MM.1S (cell line): Measurements from ENCODE around the gene THADA.

Experiments
- DNase-seq: peaks from one replicate; pipeline ENCODE4 v3.0.0-alpha.2; 2015
- H2AFZ ChIP-seq: fragments of 300-600 bp; sonication (generic); 2 replicates; pipeline ENCODE4 v1.6.0; 2016; ENCODE audit warnings: antibody characterized with exemption, low read length
- H3F3A ChIP-seq: fragments of 300-600 bp; sonication (generic); 2 replicates; pipeline ENCODE4 v1.6.1; 2016; ENCODE audit warnings: mild to moderate bottlenecking, antibody characterized with exemption, low read length, moderate library complexity, mixed read lengths; ENCODE audit not compliant: insufficient read depth
- H3K27ac ChIP-seq: fragments of 300-600 bp; sonication (generic); 2 replicates; pipeline ENCODE4 v1.5.1; 2016; ENCODE audit warnings: mild to moderate bottlenecking, low read length
- H3K27me3 ChIP-seq: fragments of 300-600 bp; sonication (generic); replicated peaks from 2 replicates; pipeline ENCODE4 v1.6.0; 2016; ENCODE audit warnings: low read length; ENCODE audit not compliant: insufficient read depth
- H3K36me3 ChIP-seq: fragments of 300-600 bp; sonication (generic); replicated peaks from 2 replicates; pipeline ENCODE4 v1.6.1; 2016; ENCODE audit warnings: mild to moderate bottlenecking, low read length, mixed read lengths; ENCODE audit not compliant: insufficient read depth
- H3K4me1 ChIP-seq: fragments of 300-600 bp; sonication (generic); 2 replicates; pipeline ENCODE4 v1.6.1; 2016; ENCODE audit warnings: low read length, mixed read lengths
- H3K4me2 ChIP-seq: fragments of 300-600 bp; sonication (generic); 2 replicates; pipeline ENCODE4 v1.6.0; 2016; ENCODE audit warnings: low read depth, low read length
- H3K4me3 ChIP-seq: fragments of 300-600 bp; sonication (generic); 2 replicates; pipeline ENCODE4 v1.5.1; 2016; ENCODE audit warnings: low read length, mixed read lengths
- H3K79me2 ChIP-seq: fragments of 300-600 bp; sonication (generic); 2 replicates; pipeline ENCODE4 v1.6.1; 2016; ENCODE audit warnings: mixed run types, low read length, mixed read lengths
- H3K9ac ChIP-seq: fragments of 300-600 bp; sonication (generic); 2 replicates; pipeline ENCODE4 v1.6.1; 2016; ENCODE audit warnings: low read length, mixed read lengths
- H3K9me2 ChIP-seq: fragments of 300-600 bp; sonication (generic); replicated peaks from 2 replicates; pipeline ENCODE4 v1.6.1; 2016; ENCODE audit warnings: mild to moderate bottlenecking, low read length, mixed read lengths; ENCODE audit not compliant: insufficient read depth
- H3K9me3 ChIP-seq: fragments of 300-600 bp; sonication (generic); replicated peaks from 2 replicates; pipeline ENCODE4 v1.6.1; 2016; ENCODE audit warnings: mild to moderate bottlenecking, low read length, mixed read lengths; ENCODE audit not compliant: insufficient read depth
- H4K20me1 ChIP-seq: fragments of 300-600 bp; sonication (generic); 2 replicates; pipeline ENCODE4 v1.6.1; 2016; ENCODE audit warnings: mild to moderate bottlenecking, low read length, moderate library complexity, mixed read lengths; ENCODE audit not compliant: insufficient read depth
- CTCF ChIP-seq: fragments of 300-600 bp; sonication (generic); IDR thresholded peaks from 2 replicates; pipeline ENCODE4 v1.5.1; 2016; ENCODE audit warnings: antibody characterized with exemption, low read length, mixed read lengths
- EZH2 ChIP-seq: fragments of 300-600 bp; sonication (generic); optimal IDR thresholded peaks from 2 replicates; pipeline ENCODE3; 2017; ENCODE audit warnings: low read depth, mild to moderate bottlenecking, antibody characterized with exemption, low read length, mixed read lengths
- EZH2phosphoT487 ChIP-seq: fragments of 300-600 bp; sonication (generic); IDR thresholded peaks from 2 replicates; pipeline ENCODE4 v1.6.1; 2018; ENCODE audit warnings: antibody characterized with exemption, low read length

Gene THADA

GRCh38 chr2:43333656-43334144 is 262.1 kb downstream of the THADA start:
- no peak for DNase-seq
- H3K9me2 ChIP-seq, result no peaks in the 10 kb centered on the region
- H3K36me3 ChIP-seq, result no peaks in the 10 kb centered on the region
- H3K4me3 ChIP-seq, result no peak overlapping the region
- H3K79me2 ChIP-seq, result no peaks in the 10 kb centered on the region
- H3K27me3 ChIP-seq, result no peaks in the 10 kb centered on the region
- no peaks in the 10 kb centered on the region for H3K9me3 ChIP-seq
- peaks cover 8% of the 10 kb centered on the region for H3K4me1 ChIP-seq
- TF ChIP-seq CTCF (no peak), EZH2phosphoT487 (no peak), EZH2 (no peak)
- no peaks in the 10 kb centered on the region for H3F3A ChIP-seq
- no peaks in the 10 kb centered on the region for H4K20me1 ChIP-seq
- H3K27ac ChIP-seq, result no peak overlapping the region
- no peak overlapping the region for H2AFZ ChIP-seq
- H3K4me2 ChIP-seq, result peak overlapping the region; percentile 31; the same call in 1 of the 2 replicates
- no peak overlapping the region for H3K9ac ChIP-seq

GRCh38 chr2:43333101-43333655 is 262.7 kb downstream of the THADA start:
- Histone ChIP-seq H3K36me3 (no peaks in the 10 kb centered on the region), H3K27ac (no peak overlapping the region), H3K27me3 (no peaks in the 10 kb centered on the region), H3K79me2 (no peaks in the 10 kb centered on the region), H3K4me2 (peak overlapping the region; percentile 31; the same call in 1 of the 2 replicates), H4K20me1 (no peaks in the 10 kb centered on the region), H3K9ac (no peak overlapping the region), H2AFZ (no peak overlapping the region), H3F3A (no peaks in the 10 kb centered on the region), H3K9me2 (no peaks in the 10 kb centered on the region), H3K4me3 (no peak overlapping the region), H3K9me3 (no peaks in the 10 kb centered on the region), H3K4me1 (peaks cover 8% of the 10 kb centered on the region)
- no peak for TF ChIP-seq CTCF
- TF ChIP-seq EZH2phosphoT487, result no peak
- DNase-seq, result no peak

- no peak for DNase-seq
- no peak overlapping the region for H2AFZ ChIP-seq
- H3K27me3 ChIP-seq, result no peaks in the 10 kb centered on the region
- no peak overlapping the region for H3K4me2 ChIP-seq
- no peaks in the 10 kb centered on the region for H4K20me1 ChIP-seq
- no peak overlapping the region for H3K4me3 ChIP-seq
- H3K4me1 ChIP-seq, result peaks cover 8% of the 10 kb centered on the region
- no peaks in the 10 kb centered on the region for H3K9me3 ChIP-seq
- TF ChIP-seq CTCF (no peak), EZH2 (no peak), EZH2phosphoT487 (no peak)
- H3K27ac ChIP-seq, result no peak overlapping the region
- no peaks in the 10 kb centered on the region for H3K9me2 ChIP-seq
- H3F3A ChIP-seq, result no peaks in the 10 kb centered on the region
- H3K36me3 ChIP-seq, result no peaks in the 10 kb centered on the region
- no peak overlapping the region for H3K9ac ChIP-seq
- no peaks in the 10 kb centered on the region for H3K79me2 ChIP-seq
Observed at GRCh38 chr2:43332653-43333052, 263.2 kb downstream of the THADA start.
